Suprapubic skin (tissue), 4 donors: ENCODE results near the gene METTL16. TPM values are rescaled to one million over a fixed set of nuclear protein-coding genes. Genes with fewer than 3 reads are reported as not detected.

Experiments
- DNase-seq, 2 donors: peaks; one replicate each; pipeline ENCODE4 v3.0.0-alpha.2; 2019; ENCODE audit warnings: low spot score in 2 of 2
- H3K27ac ChIP-seq: fragments of 200-600 bp; sonication (generic); one replicate; pipeline ENCODE4 v1.5.1; 2019
- H3K27me3 ChIP-seq: fragments of 200-600 bp; sonication (generic); one replicate; pipeline ENCODE4 v1.5.1; 2019
- H3K36me3 ChIP-seq: fragments of 200-600 bp; sonication (generic); one replicate; pipeline ENCODE4 v1.5.1; 2019
- H3K4me1 ChIP-seq: fragments of 200-600 bp; sonication (generic); one replicate; pipeline ENCODE4 v1.5.1; 2019
- H3K4me3 ChIP-seq: fragments of 200-600 bp; sonication (generic); one replicate; pipeline ENCODE4 v1.5.1; 2019; ENCODE audit warnings: mild to moderate bottlenecking
- H3K9me3 ChIP-seq: fragments of 200-600 bp; sonication (generic); one replicate; pipeline ENCODE4 v1.5.1; 2019
- EP300 ChIP-seq: sonication (generic); formaldehyde crosslinking; IDR thresholded peaks from one replicate; pipeline ENCODE4 v1.6.1; 2017; ENCODE audit warnings: antibody characterized with exemption
- POLR2A ChIP-seq, 2 donors: fragments of 450-650 bp; IDR thresholded peaks; one replicate each; pipeline ENCODE4 v1.6.1; 2017; ENCODE audit warnings: antibody characterized with exemption in 2 of 2, mild to moderate bottlenecking in 2 of 2, moderate library complexity in 2 of 2
- POLR2AphosphoS5 ChIP-seq, 3 donors: sonication (generic); formaldehyde crosslinking; IDR thresholded peaks; one replicate each; pipeline ENCODE4 v1.6.1; 2017; ENCODE audit warnings: antibody characterized with exemption in 3 of 3
- WGBS: methylation state at CpG from one replicate; pipeline ENCODE4 v1.1.5; 2018; 5-methylcytosine and 5-hydroxymethylcytosine counted together
- total RNA-seq, 4 donors: library from RNA; depleted of rRNA; stranded (reverse); fragments of >200 nt; gene quantifications; one replicate each; pipeline ENCODE4 v1.1.0, GENCODE V29; 2016
- TF ChIP-seq, protein P1 (sequence below), 2 donors: fragments of 200-600 bp in 1 of 2; fragments of 450-650 bp in 1 of 2; sonication (generic) in 1 of 2; IDR thresholded peaks; one replicate each; pipeline ENCODE4 v1.5.1; 2016 to 2019; ENCODE audit warnings: antibody characterized with exemption in 2 of 2, mild to moderate bottlenecking in 1 of 2, moderate library complexity in 1 of 2

Gene METTL16
- total RNA-seq, 4 donors from 2014 or later = 30.8 to 53.3 (median 35.9) TPM

DNA sequence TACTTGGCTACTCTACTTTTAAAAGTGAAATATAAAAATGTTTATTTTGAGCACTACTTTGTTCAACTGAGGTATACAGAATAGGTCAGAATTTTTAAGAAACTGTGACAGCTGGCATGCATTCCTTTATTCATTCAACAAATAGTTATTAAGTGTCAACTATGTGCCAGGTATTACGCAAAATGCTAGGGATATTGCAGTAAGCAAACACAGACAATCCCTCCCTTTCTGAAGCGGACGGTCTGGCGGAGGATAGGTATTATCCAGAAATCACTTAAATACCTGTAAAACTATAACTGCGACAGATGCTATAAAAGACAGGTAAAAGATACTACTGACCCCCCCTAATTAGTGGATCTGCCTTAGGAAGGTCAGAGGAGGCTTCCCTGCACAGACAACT lies 26.1 kb downstream of the METTL16 start:
- no peak for TF ChIP-seq EP300
- TF ChIP-seq POLR2AphosphoS5 (IDR thresholded peaks at IDR 0.05) = no peak
- no peak for TF ChIP-seq POLR2A (IDR thresholded peaks at IDR 0.05)
- TF ChIP-seq, protein P1, sequence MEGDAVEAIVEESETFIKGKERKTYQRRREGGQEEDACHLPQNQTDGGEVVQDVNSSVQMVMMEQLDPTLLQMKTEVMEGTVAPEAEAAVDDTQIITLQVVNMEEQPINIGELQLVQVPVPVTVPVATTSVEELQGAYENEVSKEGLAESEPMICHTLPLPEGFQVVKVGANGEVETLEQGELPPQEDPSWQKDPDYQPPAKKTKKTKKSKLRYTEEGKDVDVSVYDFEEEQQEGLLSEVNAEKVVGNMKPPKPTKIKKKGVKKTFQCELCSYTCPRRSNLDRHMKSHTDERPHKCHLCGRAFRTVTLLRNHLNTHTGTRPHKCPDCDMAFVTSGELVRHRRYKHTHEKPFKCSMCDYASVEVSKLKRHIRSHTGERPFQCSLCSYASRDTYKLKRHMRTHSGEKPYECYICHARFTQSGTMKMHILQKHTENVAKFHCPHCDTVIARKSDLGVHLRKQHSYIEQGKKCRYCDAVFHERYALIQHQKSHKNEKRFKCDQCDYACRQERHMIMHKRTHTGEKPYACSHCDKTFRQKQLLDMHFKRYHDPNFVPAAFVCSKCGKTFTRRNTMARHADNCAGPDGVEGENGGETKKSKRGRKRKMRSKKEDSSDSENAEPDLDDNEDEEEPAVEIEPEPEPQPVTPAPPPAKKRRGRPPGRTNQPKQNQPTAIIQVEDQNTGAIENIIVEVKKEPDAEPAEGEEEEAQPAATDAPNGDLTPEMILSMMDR (IDR thresholded peaks at IDR 0.05) = no peak
- 50% methylated on average over 5 of the region's 5 CpGs for WGBS
- peak overlapping the region; percentile 8 for H3K27ac ChIP-seq
- H3K27me3 ChIP-seq = no peaks in the 10 kb centered on the region
- no peaks in the 10 kb centered on the region for H3K36me3 ChIP-seq
- peaks cover 28% of the 10 kb centered on the region for H3K4me1 ChIP-seq
- H3K4me3 ChIP-seq = peak overlapping the region; percentile 15
- H3K9me3 ChIP-seq = no peaks in the 10 kb centered on the region
- DNase-seq = no peak

DNA sequence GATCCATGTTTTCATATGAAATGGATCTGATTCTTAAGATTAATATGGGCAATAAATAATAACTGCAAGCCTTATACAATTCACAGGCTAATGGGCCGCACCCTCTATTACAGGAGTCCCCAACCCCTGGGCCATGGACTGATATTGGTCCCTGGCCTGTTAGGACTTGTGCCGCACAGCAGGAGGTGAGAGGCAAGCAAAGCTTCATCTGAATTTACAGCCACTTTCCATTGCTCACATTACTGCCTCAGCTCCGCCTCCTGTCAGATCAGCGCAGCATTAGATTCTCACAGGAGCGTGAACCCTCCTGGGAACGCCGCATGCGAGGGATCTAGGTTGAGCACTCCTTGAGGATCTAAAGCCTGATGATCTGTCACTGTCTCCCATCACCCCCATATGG lies 26.8 kb downstream of the METTL16 start:
- H3K27me3 ChIP-seq = no peaks in the 10 kb centered on the region
- no peaks in the 10 kb centered on the region for H3K36me3 ChIP-seq
- no peak for TF ChIP-seq POLR2AphosphoS5 (IDR thresholded peaks at IDR 0.05)
- no peak for TF ChIP-seq EP300
- TF ChIP-seq, protein P1 (IDR thresholded peaks at IDR 0.05) = no peak
- TF ChIP-seq POLR2A (IDR thresholded peaks at IDR 0.05) = no peak
- H3K4me3 ChIP-seq = peak overlapping the region; percentile 15
- no peak for DNase-seq
- peaks cover 24% of the 10 kb centered on the region for H3K4me1 ChIP-seq
- 39% methylated on average over 8 of the region's 8 CpGs for WGBS
- H3K9me3 ChIP-seq = no peaks in the 10 kb centered on the region
- H3K27ac ChIP-seq = peak overlapping the region; percentile 57

DNA sequence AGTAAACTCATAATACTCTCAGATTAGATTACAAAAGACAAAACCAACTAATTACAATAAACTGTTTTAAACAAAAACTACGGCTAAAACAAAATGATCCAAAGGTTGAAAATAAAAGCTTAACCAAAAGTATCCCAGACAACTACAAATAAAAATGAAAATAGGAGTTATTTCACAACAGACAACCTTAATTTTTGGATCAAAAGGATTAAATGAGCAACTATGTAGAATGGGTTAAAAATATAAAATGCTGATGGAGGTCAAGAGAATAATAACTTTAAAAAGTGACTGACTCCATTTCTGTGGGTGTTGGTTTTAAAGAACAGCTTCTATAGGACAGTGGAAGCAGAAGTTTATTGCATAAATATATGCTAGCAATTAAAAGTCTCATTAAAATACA lies 28.6 kb downstream of the METTL16 start:
- no peak for TF ChIP-seq POLR2A (IDR thresholded peaks at IDR 0.05)
- TF ChIP-seq POLR2AphosphoS5 (IDR thresholded peaks at IDR 0.05) = no peak
- TF ChIP-seq, protein P1 (IDR thresholded peaks at IDR 0.05) = no peak
- no peak for TF ChIP-seq EP300
- H3K4me3 ChIP-seq = no peak overlapping the region
- no peak overlapping the region for H3K27ac ChIP-seq
- H3K27me3 ChIP-seq = no peaks in the 10 kb centered on the region
- DNase-seq = no peak
- peaks cover under 1% of the 10 kb centered on the region for H3K36me3 ChIP-seq
- H3K9me3 ChIP-seq = no peaks in the 10 kb centered on the region
- 95% methylated on average over 1 of the region's 1 CpG for WGBS
- H3K4me1 ChIP-seq = peaks cover 24% of the 10 kb centered on the region

DNA sequence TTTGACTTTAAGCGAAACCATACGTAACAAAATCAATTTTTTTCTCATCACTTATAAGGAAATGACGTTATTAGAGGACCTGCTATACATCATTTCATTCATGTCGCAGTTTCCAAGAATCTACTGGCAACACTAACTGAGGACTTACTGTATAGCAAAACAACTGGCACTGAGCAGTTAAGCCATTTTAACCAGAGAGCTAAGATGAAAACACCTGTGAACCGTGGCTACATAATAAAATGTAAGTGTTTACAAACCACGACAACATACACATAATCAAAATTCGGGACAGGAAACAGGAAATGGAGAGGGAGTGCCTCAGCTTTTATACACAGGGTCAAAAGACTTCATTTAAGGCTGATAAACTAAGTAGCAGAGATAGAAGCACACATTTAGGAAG lies 29.5 kb downstream of the METTL16 start:
- Histone ChIP-seq H3K9me3 (no peaks in the 10 kb centered on the region), H3K27me3 (no peaks in the 10 kb centered on the region), H3K4me3 (no peak overlapping the region), H3K27ac (no peak overlapping the region), H3K4me1 (peaks cover 24% of the 10 kb centered on the region), H3K36me3 (peaks cover 5% of the 10 kb centered on the region)
- no peak for DNase-seq
- 61% methylated on average over 7 of the region's 7 CpGs for WGBS
- TF ChIP-seq POLR2A (IDR thresholded peaks at IDR 0.05) (no peak), POLR2AphosphoS5 (IDR thresholded peaks at IDR 0.05) (no peak), EP300 (no peak)
- TF ChIP-seq, protein P1 (IDR thresholded peaks at IDR 0.05) = no peak

DNA sequence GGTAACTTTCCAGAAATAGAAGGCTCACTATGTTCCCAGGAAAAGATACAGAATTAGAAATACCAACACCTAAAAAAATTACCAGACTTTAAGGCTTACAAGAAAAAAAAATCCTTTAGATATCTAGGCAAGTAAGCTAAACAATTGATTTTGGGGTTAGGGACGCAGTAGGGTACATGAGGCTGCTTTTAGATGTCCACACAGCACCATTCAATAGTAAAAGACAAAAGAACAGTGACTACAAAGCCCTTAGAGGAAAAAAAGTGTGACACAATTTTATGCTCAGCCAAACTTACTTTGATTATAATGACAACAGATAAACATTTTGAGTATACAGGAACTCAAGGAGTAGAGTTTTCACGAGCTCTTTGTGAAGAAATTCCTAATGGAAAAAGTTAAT lies 29.9 kb downstream of the METTL16 start:
- TF ChIP-seq POLR2AphosphoS5 (IDR thresholded peaks at IDR 0.05) (no peak), POLR2A (IDR thresholded peaks at IDR 0.05) (no peak), EP300 (no peak)
- TF ChIP-seq, protein P1 (IDR thresholded peaks at IDR 0.05) = no peak
- Histone ChIP-seq H3K36me3 (peaks cover 9% of the 10 kb centered on the region), H3K4me1 (peaks cover 24% of the 10 kb centered on the region), H3K27me3 (no peaks in the 10 kb centered on the region), H3K4me3 (no peak overlapping the region), H3K9me3 (no peaks in the 10 kb centered on the region), H3K27ac (no peak overlapping the region)
- DNase-seq = no peak
- 88% methylated on average over 2 of the region's 2 CpGs for WGBS
